ENCODE results near the gene GLIPR1L2. TPM values are rescaled to one million over a fixed set of nuclear protein-coding genes. Genes with fewer than 3 reads are reported as not detected.

The GLIPR1L2 gene
- total RNA-seq, 1 donor from 2014 or later, result 0.26 TPM

DNA sequence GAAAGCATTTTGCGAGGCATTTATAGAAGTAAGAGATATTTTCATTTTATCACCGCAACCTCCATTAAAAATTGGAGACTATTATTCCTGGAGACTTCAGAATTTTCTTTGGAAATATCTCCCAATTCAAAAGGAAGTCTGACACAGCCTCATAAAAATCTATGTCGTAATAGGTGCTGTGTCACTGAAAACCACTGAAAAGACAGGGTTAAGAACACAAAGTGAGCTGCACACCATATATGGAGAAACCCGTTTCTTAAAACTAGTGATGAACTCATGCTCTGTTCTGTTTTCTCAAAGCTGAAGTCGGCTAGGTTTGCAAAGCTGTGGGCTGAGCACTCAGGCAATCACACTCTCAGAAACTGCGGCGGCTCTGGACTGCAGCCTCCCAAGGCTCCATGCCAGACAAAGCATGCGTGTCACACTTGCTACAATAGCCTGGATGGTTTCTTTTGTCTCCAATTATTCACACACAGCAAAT lies 89.6 kb downstream of the GLIPR1L2 start, which contains the start of gene GLIPR1:
Gene GLIPR1, plus strand, starts transcription at position 287 of the 481 bp plus-strand sequence. Its CDS starts 126 bp downstream, at position 413.
- FAIRE-seq (no peak), DNase-seq (ENCODE audit: low read depth) (peak; percentile 97)
- TF ChIP-seq, protein P1, sequence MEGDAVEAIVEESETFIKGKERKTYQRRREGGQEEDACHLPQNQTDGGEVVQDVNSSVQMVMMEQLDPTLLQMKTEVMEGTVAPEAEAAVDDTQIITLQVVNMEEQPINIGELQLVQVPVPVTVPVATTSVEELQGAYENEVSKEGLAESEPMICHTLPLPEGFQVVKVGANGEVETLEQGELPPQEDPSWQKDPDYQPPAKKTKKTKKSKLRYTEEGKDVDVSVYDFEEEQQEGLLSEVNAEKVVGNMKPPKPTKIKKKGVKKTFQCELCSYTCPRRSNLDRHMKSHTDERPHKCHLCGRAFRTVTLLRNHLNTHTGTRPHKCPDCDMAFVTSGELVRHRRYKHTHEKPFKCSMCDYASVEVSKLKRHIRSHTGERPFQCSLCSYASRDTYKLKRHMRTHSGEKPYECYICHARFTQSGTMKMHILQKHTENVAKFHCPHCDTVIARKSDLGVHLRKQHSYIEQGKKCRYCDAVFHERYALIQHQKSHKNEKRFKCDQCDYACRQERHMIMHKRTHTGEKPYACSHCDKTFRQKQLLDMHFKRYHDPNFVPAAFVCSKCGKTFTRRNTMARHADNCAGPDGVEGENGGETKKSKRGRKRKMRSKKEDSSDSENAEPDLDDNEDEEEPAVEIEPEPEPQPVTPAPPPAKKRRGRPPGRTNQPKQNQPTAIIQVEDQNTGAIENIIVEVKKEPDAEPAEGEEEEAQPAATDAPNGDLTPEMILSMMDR (IDR thresholded peaks at IDR 0.05; ENCODE audit: insufficient read depth, low read length, severe bottlenecking), result no peak
- Histone ChIP-seq H3K36me3 (ENCODE audit: control insufficient read depth, insufficient read depth, low read length) (no peaks in the 10 kb centered on the region), H3K27me3 (ENCODE audit: control insufficient read depth, insufficient read depth, low read length) (no peaks in the 10 kb centered on the region), H3K4me3 (ENCODE audit: low read depth, low read length) (peak within 1 kb of the TSS; percentile 20)

GRCh38 chr12:75481013-75481705 lies 90.3 kb downstream of the GLIPR1L2 start:
- FAIRE-seq (no peak), DNase-seq (ENCODE audit: low read depth) (no peak)
- TF ChIP-seq, protein P1 (IDR thresholded peaks at IDR 0.05; ENCODE audit: insufficient read depth, low read length, severe bottlenecking), result no peak
- H3K27me3 ChIP-seq (ENCODE audit: control insufficient read depth, insufficient read depth, low read length), result no peaks in the 10 kb centered on the region
- H3K4me3 ChIP-seq (ENCODE audit: low read depth, low read length), result peak overlapping the region; percentile 20
- H3K36me3 ChIP-seq (ENCODE audit: control insufficient read depth, insufficient read depth, low read length), result peaks cover 2% of the 10 kb centered on the region

DNA sequence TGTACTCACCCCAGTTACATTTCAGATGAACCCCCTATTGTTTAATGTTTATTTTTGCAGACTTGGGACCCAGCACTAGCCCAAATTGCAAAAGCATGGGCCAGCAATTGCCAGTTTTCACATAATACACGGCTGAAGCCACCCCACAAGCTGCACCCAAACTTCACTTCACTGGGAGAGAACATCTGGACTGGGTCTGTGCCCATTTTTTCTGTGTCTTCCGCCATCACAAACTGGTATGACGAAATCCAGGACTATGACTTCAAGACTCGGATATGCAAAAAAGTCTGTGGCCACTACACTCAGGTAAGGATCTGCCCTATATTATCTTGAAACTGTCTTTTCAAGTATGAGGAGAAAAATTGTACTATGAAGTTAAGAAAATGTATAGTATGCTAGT lies 90.9 kb downstream of the GLIPR1L2 start:
- Histone ChIP-seq H3K4me3 (ENCODE audit: low read depth, low read length) (no peak overlapping the region), H3K27me3 (ENCODE audit: control insufficient read depth, insufficient read depth, low read length) (no peaks in the 10 kb centered on the region), H3K36me3 (ENCODE audit: control insufficient read depth, insufficient read depth, low read length) (peaks cover 2% of the 10 kb centered on the region)
- DNase-seq (ENCODE audit: low read depth) (peak; percentile 48), FAIRE-seq (no peak)
- TF ChIP-seq, protein P1 (IDR thresholded peaks at IDR 0.05; ENCODE audit: insufficient read depth, low read length, severe bottlenecking), result no peak

Other genes with a start within 250 kb of the GLIPR1L2 start
- gene KCNC2, start 181.2 kb upstream of the GLIPR1L2 start, total RNA-seq, result under 0.01 TPM in 1 of 2 replicates, not detected in the other
- 1.1 and 7.0 TPM in 2 replicates for gene CAPS2, start 60.8 kb upstream of the GLIPR1L2 start, total RNA-seq
- not detected in 2 replicates for gene GLIPR1L1, start 56.4 kb upstream of the GLIPR1L2 start, total RNA-seq
- gene GLIPR1, start 89.7 kb downstream of the GLIPR1L2 start, total RNA-seq, result 5.8 and 15.0 TPM in 2 replicates
- gene KRR1, start 120.5 kb downstream of the GLIPR1L2 start, total RNA-seq, result 23.2 and 30.8 TPM in 2 replicates